Measurements from ENCODE around the gene SFMBT2.

SFMBT2 gene

GRCh38 chr10:7245505-7245904 is 165.3 kb downstream of the SFMBT2 start:
- no peak for TF ChIP-seq CTCF (IDR thresholded peaks at IDR 0.05)

- TF ChIP-seq CTCF (IDR thresholded peaks at IDR 0.05): no peak
Measured at GRCh38 chr10:7243873-7244272, 167.0 kb downstream of the SFMBT2 start.

- TF ChIP-seq CTCF (IDR thresholded peaks at IDR 0.05): no peak
Measured at GRCh38 chr10:7243139-7243538, 167.7 kb downstream of the SFMBT2 start.

GRCh38 chr10:7239312-7239985 is 171.4 kb downstream of the SFMBT2 start:
- TF ChIP-seq CTCF (IDR thresholded peaks at IDR 0.05): no peak

- TF ChIP-seq CTCF (IDR thresholded peaks at IDR 0.05): no peak
Measured at GRCh38 chr10:7235376-7235775, 175.5 kb downstream of the SFMBT2 start.

- TF ChIP-seq CTCF (IDR thresholded peaks at IDR 0.05): no peak
Measured at GRCh38 chr10:7234109-7234508, 176.7 kb downstream of the SFMBT2 start.

GRCh38 chr10:7233259-7233991 is 177.4 kb downstream of the SFMBT2 start:
- TF ChIP-seq CTCF (IDR thresholded peaks at IDR 0.05): no peak

All from LNCAP (cell line).